Omental fat pad (tissue), 4 donors: ENCODE results near the gene ILKAP. TPM values are rescaled to one million over a fixed set of nuclear protein-coding genes. Genes with fewer than 3 reads are reported as not detected.

Source experiments
- ATAC-seq: fragments of 150-250 bp; one replicate; pipeline ENCODE4 v1.9.1; 2016; ENCODE audit warnings: mild to moderate bottlenecking, moderate library complexity; ENCODE audit not compliant: low FRiP score
- DNase-seq: peaks from one replicate; pipeline ENCODE4 v3.0.0-alpha.2; 2019; ENCODE audit warnings: low spot score
- total RNA-seq, 4 donors: library from RNA; depleted of rRNA; stranded (reverse); fragments of >200 nt; gene quantifications; one replicate each; pipeline ENCODE4 v1.1.0, GENCODE V29; 2016
- TF ChIP-seq, protein P1 (sequence below), 3 donors: fragments of 450-650 bp; IDR thresholded peaks; one replicate each; pipeline ENCODE4 v1.5.1; 2016 to 2017; ENCODE audit warnings: antibody characterized with exemption in 3 of 3, mild to moderate bottlenecking in 3 of 3, moderate library complexity in 2 of 3

ILKAP gene
- total RNA-seq, 4 donors from 2014 or later = 20.2 to 51.8 (median 29.7) TPM

DNA sequence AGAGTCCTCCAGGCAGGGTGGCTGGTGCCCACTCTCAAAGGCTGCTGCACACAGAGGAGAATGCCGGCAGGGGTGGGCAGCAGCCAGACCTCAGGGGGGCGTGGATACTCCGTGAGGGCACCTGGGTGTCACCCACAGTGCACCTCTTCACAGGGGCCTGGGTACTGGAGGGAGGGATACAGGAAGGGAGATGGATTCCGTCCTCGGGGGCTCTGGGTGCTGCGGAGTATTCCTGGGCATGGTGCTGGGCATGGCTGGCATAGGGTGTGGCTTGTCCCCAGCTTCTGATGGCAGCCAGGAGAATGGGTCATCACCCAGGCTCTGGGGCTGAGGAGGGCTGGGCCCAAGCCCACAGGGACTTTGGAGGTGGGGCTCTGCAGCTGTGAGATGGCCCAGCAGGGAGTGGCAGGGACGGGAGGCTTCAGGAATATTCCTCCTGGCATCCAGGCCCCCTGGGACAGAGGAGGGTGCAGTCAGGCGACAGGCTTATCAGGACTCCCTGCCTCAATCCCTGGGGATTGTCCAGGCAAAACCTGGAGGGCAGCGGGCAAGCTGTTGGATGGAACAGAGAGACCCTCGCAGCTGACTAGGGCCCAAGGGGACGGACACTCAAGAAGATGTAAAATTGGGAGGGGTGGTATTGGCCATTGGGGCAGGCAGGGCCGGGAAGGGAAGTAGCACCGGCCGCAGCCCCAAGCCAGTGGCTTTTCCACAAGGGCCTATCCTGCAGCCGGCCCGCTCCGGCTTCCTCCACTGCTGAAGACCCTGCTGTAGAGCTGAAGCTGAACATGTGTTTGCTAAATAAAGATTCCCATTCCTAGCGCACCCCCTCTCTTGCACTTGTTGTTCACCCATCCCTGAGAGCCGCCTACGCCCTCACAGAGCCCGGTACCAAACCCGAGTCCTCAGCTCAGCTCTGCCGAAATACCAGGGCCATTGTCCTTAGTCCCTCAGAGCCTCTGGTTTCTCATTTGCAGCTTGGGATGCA, 70.7 kb downstream of the ILKAP start:
- TF ChIP-seq, protein P1, sequence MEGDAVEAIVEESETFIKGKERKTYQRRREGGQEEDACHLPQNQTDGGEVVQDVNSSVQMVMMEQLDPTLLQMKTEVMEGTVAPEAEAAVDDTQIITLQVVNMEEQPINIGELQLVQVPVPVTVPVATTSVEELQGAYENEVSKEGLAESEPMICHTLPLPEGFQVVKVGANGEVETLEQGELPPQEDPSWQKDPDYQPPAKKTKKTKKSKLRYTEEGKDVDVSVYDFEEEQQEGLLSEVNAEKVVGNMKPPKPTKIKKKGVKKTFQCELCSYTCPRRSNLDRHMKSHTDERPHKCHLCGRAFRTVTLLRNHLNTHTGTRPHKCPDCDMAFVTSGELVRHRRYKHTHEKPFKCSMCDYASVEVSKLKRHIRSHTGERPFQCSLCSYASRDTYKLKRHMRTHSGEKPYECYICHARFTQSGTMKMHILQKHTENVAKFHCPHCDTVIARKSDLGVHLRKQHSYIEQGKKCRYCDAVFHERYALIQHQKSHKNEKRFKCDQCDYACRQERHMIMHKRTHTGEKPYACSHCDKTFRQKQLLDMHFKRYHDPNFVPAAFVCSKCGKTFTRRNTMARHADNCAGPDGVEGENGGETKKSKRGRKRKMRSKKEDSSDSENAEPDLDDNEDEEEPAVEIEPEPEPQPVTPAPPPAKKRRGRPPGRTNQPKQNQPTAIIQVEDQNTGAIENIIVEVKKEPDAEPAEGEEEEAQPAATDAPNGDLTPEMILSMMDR (IDR thresholded peaks at IDR 0.05) = no peak
- ATAC-seq (no peak), DNase-seq (no peak)

DNA sequence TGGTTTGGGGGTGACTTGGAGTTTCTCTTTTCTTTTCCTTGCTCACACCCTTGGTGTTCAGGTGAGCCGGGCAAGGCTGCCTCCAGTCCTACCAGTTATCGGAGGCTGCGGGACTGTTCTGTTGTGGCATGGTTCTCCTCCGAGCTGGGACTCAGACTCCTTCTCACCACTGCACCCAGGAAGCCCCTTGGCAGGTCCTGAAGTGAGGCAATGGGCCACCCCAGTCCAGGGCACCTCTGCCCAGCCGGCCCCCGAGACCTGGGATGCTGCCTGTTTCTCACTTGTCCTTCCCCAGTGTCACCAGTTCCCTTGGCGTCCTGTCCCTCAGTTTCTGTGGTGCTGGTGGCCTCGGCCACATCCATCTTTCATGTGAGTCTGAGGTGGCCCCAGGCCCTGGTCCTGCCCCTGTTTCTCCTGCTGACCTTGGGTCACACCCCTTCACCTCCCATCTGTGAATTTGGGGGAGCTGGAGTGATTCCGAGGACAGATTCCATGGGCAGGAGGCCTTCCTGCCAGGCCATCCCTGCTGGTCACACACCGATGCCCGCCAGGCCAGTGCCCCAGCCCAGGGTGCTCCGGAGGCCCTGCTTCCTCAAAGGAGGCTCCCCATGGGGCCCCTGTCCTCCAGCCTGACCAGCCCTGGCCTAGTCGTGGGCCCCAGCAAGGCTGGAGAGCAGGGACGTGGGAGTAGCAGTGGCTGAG, 71.6 kb downstream of the ILKAP start:
- ATAC-seq (no peak), DNase-seq (no peak)
- TF ChIP-seq, protein P1 (IDR thresholded peaks at IDR 0.05) = no peak

DNA sequence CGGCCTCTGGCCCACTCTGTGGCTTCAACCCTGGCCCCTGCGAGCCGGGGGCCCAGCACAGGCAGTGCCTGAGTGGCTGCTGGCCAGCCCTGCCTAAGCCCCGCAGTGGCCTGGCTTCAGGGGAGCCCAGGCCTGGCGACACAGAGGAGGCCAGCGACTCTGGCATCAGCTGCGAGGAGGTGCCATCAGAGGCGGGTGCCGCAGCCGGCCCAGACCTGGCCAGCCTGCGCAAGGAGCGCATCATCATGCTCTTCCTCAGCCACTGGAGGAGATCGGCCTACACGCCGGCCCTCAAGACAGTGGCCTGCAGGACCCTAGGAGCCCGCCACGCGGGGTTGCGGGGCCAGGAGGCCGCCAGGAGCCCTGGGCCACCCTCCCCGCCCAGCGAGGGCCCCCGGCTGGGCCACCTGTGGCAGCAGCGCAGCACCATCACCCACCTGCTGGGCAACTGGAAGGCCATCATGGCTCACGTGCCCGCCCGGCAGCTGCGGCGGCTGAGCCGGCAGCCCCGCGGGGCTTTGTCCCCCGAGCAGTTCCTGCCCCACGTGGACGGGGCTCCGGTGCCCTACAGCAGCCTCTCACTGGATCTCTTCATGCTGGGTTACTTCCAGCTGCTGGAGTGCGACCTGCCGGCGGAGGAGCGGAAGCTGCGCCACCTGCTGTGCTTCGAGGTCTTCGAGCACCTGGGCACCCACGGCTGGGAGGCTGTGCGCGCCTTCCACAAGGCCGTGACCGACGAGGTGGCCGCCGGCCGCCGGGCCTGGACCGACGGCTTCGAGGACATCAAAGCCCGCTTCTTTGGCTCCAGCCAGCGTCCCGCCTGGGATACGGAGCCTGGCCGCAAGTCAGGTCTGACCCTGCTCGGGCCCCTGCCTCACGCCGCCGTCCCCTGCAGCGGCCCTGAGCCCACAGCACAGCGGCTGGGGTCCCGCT, 72.5 kb downstream of the ILKAP start:
- TF ChIP-seq, protein P1 (IDR thresholded peaks at IDR 0.05) = no peak
- DNase-seq = no peak
- no peak for ATAC-seq

DNA sequence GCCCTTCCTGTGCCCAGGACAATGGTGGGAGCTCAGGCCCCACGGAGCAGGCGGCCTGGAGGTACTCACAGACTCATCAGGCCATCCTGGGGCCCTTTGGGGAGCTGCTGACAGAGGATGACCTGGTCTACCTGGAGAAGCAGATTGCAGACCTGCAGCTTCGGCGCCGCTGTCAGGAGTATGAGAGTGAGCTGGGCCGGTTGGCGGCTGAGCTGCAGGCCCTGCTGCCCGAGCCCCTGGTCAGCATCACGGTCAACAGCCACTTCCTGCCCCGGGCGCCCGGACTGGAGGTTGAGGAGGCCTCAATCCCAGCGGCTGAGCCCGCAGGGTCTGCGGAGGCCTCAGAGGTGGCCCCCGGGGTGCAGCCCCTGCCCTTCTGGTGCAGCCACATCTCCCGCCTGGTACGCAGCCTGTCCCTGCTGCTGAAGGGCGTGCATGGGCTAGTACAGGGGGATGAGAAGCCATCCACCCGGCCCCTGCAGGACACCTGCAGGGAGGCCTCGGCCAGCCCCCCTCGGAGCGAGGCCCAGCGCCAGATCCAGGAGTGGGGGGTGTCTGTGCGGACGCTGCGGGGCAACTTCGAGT, 73.3 kb downstream of the ILKAP start:
- no peak for DNase-seq
- ATAC-seq = no peak
- TF ChIP-seq, protein P1 (IDR thresholded peaks at IDR 0.05) = no peak

DNA sequence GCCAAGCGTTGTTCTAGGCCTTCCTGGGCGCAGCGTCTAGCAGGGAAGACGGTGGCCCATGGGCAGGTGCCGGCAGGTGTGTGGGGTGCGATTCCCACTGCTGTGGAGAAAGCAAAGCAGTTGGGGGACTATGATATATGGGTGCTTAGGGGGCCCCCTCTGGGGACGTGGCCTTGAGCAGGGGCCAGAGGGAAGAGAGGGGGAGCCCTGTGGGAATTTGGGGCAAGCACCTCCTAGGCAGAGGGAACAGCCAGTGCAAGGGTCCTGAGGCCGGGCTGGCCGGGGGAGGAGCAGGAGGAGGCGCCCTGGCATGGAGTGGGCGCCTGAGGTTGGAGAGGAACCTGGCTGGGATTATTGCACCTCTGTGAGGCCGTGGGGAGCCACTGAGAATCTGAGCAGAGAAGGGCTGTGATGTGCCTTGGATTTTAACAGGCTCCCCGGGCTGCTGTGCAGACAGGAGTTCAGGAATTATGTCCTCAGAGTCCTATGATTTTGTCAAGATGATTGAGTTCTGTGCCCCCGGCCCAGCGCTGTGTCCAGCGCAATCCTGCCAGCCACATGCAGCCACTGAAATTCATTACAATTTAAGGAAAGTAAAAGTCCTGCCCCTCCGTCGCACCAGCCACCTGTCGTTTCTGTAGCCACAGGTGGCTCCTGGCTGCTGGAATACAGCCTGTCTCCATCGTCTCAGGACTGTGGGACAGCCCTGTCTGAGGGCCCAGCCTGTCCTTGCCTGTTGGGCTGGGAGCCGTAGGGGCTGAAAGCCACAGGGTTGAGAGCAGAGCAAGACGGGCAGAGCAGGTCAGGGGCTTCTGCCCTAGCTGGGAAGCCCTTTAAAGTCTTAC, 74.1 kb downstream of the ILKAP start:
- TF ChIP-seq, protein P1 (IDR thresholded peaks at IDR 0.05) = no peak
- DNase-seq (no peak), ATAC-seq (no peak)
